ENCODE measurements around the gene AP1AR.

The AP1AR gene

DNA sequence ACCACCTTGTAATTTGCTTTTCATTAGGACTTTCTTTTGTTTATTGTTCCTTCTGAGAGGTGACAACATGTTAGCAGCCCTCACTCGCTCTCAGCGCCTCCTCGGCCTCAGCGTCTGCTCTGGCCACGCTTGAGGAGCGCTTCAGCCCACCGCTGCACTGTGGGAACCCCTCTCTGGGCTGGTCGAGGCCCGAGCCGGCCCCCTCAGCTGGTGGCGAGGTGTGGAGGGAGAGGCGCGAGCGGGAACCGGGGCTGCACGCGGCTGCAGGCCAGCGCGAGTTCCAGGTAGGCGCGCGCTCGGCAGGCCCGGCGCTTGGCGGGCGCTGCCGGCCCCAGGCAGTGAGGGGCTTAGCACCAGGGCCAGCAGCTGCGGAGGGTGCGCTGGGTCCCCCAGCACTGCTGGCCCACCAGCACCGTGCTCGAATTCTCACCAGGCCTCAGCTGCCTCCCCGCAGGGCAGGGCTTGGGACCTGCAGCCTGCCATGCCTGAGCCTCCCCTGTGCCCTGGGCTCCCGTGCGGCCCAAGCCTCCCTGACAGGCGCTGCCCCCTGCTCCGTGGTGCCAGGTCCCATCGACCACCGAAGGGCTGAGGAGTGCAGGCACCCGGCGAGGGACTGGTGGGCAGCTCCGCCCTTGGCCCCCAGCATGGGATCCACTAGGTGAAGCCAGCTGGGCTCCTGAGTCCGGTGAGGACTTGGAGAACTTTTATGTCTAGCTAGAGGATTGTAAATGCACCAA lies 9.2 kb upstream of the AP1AR start:
- DNase-seq = no peak

GRCh38 chr4:112225157-112225556 lies 6.4 kb upstream of the AP1AR start:
- no peak for DNase-seq

DNA sequence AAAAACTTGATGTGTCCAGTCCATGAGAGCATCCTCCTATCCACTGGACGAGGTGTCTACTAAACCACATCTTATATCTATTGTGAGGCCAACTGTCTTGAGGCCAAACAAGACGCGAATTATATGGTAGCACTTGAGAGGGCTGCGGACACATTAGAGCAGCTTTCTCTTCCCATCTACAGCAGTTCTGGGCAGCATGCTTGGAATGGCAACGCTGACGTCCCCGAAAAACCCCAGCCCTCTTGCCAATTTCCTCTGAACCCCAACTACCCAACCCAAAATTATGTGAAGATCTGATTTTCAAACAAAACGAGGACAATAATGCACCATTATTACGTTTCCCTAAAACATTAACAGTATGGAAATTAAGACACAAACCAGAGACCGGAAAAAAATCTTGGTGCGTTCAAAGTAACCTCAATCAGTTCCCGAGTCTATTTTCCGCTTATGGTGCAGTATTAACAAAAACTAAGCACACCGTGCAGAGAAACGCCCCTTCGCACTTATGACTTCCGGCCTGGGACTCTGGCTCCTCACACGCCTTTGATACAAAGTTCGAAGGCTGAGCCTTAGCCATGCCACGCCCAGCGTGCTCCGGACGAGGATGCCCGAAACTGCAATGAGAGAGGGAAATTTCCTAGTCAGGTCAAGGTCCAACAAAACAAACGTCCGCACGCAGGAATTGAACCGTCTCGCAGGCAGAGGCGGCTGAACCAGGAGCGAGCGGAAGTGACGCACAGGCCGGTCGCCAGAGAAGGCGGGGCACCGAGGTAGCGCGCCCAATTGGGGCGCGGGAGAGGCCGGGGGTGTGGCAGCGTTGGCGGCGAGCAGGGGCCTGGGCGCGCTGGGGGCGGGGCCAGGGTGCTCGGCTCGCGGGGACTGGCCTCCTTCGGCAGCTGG lies 458 bp upstream of the AP1AR start:
- peak; percentile 96 for DNase-seq

DNA sequence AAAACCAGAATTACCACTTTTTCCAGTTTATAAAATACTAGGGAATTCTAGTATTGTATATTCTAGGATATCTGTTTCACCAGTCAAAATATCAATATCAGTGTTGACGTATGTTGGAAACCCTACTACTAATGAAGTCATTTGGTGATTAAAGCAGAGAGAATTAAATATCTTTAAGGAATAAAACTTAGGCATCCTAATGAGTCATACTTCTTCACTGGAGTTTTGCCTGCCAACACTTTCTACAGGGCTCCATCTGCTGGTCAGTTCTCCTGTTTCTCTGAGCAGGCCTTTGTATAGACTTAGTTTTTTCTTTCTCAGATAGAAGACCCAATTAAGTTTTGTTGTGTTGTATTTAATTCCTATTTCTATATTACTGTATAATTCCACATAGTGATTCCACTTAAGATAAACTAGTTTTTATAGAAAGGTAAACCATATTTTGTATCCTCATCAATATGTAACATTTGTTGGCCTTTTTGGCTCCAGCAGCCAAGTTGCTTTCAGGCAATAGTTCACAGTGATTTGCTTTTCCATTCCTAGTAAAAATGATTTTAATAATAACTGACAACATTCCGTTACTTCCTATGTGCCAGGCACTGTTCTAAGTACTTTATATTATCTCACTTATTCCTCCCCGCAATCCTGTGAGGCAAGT lies 3.5 kb downstream of the AP1AR start:
- DNase-seq = no peak

DNA sequence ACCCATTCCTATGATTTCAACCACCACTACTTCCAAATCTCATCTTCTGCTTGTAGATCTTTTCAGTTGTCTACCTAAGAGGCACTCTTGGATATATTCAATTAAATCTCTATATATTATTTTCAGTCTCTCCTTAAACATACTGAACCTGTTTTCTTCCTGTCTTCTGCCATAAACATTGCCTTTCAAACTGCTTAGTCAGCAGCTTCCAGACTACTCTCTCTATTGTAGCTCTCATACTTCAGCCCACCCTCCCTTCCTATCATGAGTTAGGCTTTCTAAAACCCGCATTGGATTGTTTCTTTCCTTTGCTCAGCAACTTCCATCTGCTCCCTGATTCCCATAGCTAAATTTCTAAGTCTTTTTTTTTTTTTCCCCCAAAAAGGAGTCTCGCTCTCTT lies 4.5 kb downstream of the AP1AR start:
- no peak for DNase-seq

GRCh38 chr4:112238833-112239232 lies 7.2 kb downstream of the AP1AR start:
- no peak for DNase-seq

GRCh38 chr4:112245383-112245782 lies 13.8 kb downstream of the AP1AR start:
- no peak for DNase-seq

- DNase-seq = no peak
Observed at GRCh38 chr4:112247021-112247420, 15.4 kb downstream of the AP1AR start.

- DNase-seq = no peak
Observed at GRCh38 chr4:112251019-112251643, 19.5 kb downstream of the AP1AR start.

- no peak for DNase-seq
Observed at GRCh38 chr4:112252234-112252633, 20.6 kb downstream of the AP1AR start.

- DNase-seq = no peak
Observed at GRCh38 chr4:112253382-112254000, 21.9 kb downstream of the AP1AR start.

- no peak for DNase-seq
Observed at GRCh38 chr4:112257098-112257497, 25.5 kb downstream of the AP1AR start.

- DNase-seq = no peak
Observed at GRCh38 chr4:112266823-112267222, 35.2 kb downstream of the AP1AR start.

DNA sequence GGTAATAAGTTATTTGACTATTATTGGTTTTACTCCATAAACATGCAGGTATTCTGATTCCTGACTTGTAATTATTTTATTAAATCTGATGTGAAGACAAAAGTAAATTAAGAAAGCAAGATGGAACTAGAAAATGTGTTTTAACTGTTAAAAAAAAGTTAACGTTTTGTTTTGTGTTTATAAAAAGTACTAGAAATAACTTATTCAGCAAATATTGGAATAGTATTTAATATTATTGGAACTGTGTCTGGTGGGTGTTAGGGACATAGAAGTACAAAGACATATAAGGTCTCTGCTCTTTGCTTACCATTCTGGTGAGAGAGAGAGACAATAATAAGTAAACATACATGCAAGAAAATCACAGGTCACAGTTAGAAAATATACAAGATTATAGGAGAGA lies 38.5 kb downstream of the AP1AR start:
- DNase-seq = no peak

DNA sequence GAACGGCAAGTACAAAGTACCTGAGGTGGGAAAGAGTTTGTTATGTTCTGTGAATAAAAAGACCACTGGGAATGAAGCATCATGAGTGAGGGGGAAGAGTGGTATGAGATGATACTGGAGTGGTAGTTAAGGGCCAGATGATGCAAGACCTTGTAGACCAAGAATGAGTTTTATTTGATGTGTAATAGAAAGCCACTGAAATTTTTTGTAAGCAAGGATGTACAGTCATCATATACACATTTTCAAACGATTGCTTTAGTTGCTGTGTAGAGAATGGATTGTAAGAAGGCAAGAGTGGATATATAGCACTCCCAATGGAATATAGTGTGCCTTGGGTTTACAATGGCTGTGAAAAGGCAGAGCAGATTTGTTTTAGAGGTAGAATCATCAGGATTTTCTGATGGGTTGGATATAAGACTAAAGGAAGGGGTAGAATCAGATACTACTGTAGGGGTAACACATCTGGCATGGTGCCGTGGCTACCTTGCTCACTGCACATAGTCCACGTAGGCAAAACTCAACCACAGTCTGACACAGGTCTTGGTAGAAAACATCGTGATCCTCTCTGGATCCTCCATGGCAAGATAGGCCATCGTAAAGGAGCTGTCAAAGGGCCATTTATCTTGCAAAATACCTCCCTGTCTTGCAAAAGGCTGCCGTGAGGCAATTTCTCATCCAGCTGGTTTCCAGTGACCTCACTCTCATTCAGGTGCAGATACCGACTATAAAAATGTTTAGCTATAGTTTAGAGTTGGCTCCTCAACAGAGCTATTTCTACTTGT lies 39.2 kb downstream of the AP1AR start:
- DNase-seq = no peak

GRCh38 chr4:112272292-112272691 lies 40.7 kb downstream of the AP1AR start:
- DNase-seq = no peak

GRCh38 chr4:112274959-112275358 lies 43.4 kb downstream of the AP1AR start:
- DNase-seq = no peak

DNA sequence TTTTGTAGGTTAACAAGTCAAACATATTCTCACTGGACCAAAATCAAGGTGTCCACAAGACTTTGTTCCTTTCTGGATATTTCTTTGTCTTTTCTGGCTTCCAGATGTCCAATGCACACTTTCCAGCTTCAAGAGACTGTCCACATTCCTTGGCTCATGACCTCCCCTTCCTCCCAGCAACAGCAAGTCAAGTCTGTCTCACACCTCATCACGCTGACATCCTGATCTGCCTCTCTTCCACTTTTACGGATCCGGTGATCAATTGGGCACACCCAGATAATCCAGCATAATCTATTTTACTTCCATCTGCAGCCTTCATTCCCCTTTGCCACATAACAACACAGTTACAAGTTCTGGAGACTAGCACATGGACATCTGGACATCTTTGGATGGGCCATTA lies 44.5 kb downstream of the AP1AR start:
- no peak for DNase-seq

GRCh38 chr4:112277220-112277619 lies 45.6 kb downstream of the AP1AR start:
- DNase-seq = no peak

- no peak for DNase-seq
Observed at GRCh38 chr4:112277705-112278448, 46.3 kb downstream of the AP1AR start.

All from stimulated activated CD4-positive, alpha-beta T cell treated with anti-CD3 and anti-CD28 coated beads, Interleukin-1b, Interleukin-23, amount 100 ng/mL, for 48 hours (primary cell).